Astrocyte of the cerebellum (primary cell): ENCODE measurements around the gene ETS2.

ENCODE experiments used
- DNase-seq: peaks from one replicate; pipeline ENCODE4 v3.0.0-alpha.2; 2011; ENCODE audit warnings: low read depth
- H3K4me3 ChIP-seq: 2 replicates; pipeline ENCODE4 v1.5.1; 2011; ENCODE audit warnings: mild to moderate bottlenecking, low read depth, low read length, moderate library complexity
- CTCF ChIP-seq: IDR thresholded peaks from 2 replicates; pipeline ENCODE4 v1.5.1; 2012; ENCODE audit warnings: low read length, low read depth, moderate library complexity, mild to moderate bottlenecking; ENCODE audit errors: missing control alignments
- in situ Hi-C: cut with HindIII; loops from 2 replicates; pipeline ENCODE4 v1.10.0; 2017; ENCODE audit warnings: low sequenced_read_pairs

The ETS2 gene

GRCh38 chr21:38819719-38820159 is 14.0 kb downstream of the ETS2 start:
- TF ChIP-seq CTCF = no peak
- no peak overlapping the region for H3K4me3 ChIP-seq
- no peak for DNase-seq
- in situ Hi-C loops = loop anchor here (5.0 to 10.0 kb wide), 2 partner anchors 215 to 293 kb away; no protein-coding TSS in a partner anchor

- no peak for DNase-seq
- in situ Hi-C loops = loop anchor here (5.0 to 10.0 kb wide), 2 partner anchors 214 to 292 kb away; no protein-coding TSS in a partner anchor
- no peak overlapping the region for H3K4me3 ChIP-seq
- TF ChIP-seq CTCF = no peak
Observed at GRCh38 chr21:38820471-38821239, 14.9 kb downstream of the ETS2 start.

GRCh38 chr21:38821248-38821647 is 15.5 kb downstream of the ETS2 start:
- no peak for TF ChIP-seq CTCF
- in situ Hi-C loops = loop anchor here (5.0 to 10.0 kb wide), 2 partner anchors 214 to 291 kb away; no protein-coding TSS in a partner anchor
- no peak overlapping the region for H3K4me3 ChIP-seq

GRCh38 chr21:38821959-38822682 is 16.4 kb downstream of the ETS2 start:
- in situ Hi-C loops = loop anchor here (5.0 to 10.0 kb wide), 2 partner anchors 213 to 290 kb away; no protein-coding TSS in a partner anchor
- TF ChIP-seq CTCF = no peak
- no peak overlapping the region for H3K4me3 ChIP-seq
- no peak for DNase-seq

More at GRCh38 chr21:38821248-38821647, 15.5 kb downstream of the ETS2 start:
- no peak for DNase-seq

- no peak for DNase-seq
- TF ChIP-seq CTCF = no peak
- in situ Hi-C loops = loop anchor here (5.0 to 10.0 kb wide), 2 partner anchors 212 to 289 kb away; no protein-coding TSS in a partner anchor
- no peak overlapping the region for H3K4me3 ChIP-seq
Observed at GRCh38 chr21:38822778-38823238, 17.1 kb downstream of the ETS2 start.

GRCh38 chr21:38823737-38824123 is 18.0 kb downstream of the ETS2 start:
- in situ Hi-C loops = loop anchor here (5.0 to 10.0 kb wide), 2 partner anchors 211 to 289 kb away; no protein-coding TSS in a partner anchor
- DNase-seq = no peak
- no peak overlapping the region for H3K4me3 ChIP-seq
- no peak for TF ChIP-seq CTCF
